ENCODE data around the gene UBXN10.
"Not testable (repeated sequence)": the region's sequence is repeated elsewhere in the genome, so short reads cannot be mapped to it uniquely, and the experiment has no call there.

DNA sequence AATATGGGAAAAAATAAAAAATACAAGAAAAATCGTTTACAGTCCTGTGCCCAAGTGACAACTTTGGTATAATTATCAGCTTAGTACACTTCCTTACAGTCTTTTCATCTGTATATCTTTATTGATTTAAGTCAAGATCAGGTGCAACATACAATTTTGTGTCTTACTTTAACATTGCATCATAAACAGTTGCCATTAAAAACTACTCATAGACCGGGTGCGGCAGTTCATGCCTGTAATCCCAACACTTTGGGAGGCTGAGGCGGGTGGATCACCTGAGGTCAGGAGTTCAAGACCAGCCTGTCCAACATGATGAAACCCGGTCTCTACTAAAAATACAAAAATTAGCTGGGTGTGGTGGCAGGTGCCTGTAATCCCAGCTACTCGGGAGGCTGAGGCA, 33.2 kb downstream of the UBXN10 start:
- TF ChIP-seq POLR2AphosphoS5, EP300, POLR2A (IDR thresholded peaks at IDR 0.05): not testable (repeated sequence)
- TF ChIP-seq, protein P1, sequence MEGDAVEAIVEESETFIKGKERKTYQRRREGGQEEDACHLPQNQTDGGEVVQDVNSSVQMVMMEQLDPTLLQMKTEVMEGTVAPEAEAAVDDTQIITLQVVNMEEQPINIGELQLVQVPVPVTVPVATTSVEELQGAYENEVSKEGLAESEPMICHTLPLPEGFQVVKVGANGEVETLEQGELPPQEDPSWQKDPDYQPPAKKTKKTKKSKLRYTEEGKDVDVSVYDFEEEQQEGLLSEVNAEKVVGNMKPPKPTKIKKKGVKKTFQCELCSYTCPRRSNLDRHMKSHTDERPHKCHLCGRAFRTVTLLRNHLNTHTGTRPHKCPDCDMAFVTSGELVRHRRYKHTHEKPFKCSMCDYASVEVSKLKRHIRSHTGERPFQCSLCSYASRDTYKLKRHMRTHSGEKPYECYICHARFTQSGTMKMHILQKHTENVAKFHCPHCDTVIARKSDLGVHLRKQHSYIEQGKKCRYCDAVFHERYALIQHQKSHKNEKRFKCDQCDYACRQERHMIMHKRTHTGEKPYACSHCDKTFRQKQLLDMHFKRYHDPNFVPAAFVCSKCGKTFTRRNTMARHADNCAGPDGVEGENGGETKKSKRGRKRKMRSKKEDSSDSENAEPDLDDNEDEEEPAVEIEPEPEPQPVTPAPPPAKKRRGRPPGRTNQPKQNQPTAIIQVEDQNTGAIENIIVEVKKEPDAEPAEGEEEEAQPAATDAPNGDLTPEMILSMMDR (IDR thresholded peaks at IDR 0.05) = not testable (repeated sequence)
